ENCODE data around the gene TMCC2.

DNA sequence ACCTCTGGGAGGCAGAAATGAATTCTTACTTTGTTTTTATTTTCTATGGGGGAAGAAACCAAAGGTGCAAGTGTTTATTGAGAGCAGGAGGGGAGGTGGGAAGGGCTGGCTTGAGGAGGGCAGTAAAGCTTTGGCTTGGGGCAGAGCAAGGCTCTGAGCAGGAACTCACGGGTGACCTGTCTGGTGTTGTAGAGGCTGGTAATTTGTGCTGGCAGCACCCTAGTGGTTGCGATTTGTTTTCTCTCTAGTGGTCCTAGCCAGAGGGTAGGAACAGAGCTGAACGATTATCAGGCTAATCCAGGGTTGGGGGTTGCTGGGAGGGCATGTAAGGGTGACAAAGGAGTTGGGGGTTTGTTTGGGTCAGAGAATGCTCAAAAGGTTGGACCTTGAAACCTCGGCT lies 16.6 kb downstream of the TMCC2 start:
- TF ChIP-seq, protein P1, sequence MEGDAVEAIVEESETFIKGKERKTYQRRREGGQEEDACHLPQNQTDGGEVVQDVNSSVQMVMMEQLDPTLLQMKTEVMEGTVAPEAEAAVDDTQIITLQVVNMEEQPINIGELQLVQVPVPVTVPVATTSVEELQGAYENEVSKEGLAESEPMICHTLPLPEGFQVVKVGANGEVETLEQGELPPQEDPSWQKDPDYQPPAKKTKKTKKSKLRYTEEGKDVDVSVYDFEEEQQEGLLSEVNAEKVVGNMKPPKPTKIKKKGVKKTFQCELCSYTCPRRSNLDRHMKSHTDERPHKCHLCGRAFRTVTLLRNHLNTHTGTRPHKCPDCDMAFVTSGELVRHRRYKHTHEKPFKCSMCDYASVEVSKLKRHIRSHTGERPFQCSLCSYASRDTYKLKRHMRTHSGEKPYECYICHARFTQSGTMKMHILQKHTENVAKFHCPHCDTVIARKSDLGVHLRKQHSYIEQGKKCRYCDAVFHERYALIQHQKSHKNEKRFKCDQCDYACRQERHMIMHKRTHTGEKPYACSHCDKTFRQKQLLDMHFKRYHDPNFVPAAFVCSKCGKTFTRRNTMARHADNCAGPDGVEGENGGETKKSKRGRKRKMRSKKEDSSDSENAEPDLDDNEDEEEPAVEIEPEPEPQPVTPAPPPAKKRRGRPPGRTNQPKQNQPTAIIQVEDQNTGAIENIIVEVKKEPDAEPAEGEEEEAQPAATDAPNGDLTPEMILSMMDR (IDR thresholded peaks at IDR 0.05; ENCODE audit: low read depth, low read length): no peak
- TF ChIP-seq POLR2A (IDR thresholded peaks at IDR 0.05; ENCODE audit: extremely low read depth, insufficient read length) (no peak), MAX (IDR thresholded peaks at IDR 0.05; ENCODE audit: low read depth, low read length) (no peak)
